ENCODE measurements around the gene UBA7.
"Not testable (repeated sequence)": the region's sequence is repeated elsewhere in the genome, so short reads cannot be mapped to it uniquely, and the experiment has no call there.

Gene UBA7

DNA sequence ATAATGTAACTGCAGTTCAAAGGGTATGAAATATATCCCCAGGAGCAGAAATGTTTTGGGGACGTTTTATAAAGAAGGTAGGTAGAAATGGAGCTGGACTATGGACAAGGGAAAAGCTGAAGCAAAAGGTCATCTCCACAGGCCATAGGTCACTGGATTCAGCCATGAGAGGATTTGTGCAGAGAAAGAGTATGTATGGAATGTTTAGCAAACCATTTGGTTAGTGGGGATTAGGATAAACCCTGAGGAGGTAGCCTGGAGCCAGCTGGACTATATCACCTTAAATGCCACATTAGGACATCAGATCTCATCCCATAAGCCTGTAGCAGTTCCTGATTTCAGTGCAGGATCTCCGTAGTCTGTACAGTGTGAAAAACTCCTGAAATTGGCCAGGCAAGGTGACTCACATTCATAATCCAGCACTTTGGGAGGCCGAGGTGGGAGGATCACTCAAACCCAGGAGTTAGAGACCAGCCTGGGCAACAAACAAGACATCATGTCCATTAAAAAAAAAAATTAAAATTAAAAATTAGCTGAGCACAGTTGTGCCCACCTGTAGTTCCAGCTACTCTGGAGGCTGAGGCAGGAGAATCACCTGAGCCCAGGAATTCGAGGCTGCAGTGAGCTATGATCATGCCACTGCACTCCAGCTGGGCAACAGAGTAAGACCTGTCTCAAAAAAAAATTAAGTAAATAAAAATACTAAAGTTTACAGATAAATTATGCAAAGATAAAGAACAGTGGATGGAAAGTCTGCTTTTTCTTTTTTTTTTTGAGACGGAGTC, 32.1 kb downstream of the UBA7 start:
- DNase-seq = no peak

DNA sequence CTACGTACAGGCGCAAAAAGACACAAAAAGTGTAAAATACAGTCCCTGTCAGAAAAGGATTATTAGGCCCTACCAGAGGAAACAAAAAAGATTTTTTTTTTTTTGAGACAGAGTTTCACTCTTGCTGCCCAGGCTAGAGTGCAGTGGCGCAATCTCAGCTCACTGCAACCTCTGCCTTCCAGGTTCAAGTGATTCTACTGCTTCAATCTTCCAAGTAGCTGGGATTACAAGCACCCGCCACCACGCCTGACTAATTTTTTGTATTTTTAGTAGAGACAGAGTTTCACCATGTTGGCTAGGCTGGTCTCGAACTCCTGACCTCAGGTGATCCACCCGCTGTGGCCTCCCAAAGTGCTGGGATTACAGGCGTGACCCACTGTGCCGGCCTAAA, 32.8 kb downstream of the UBA7 start:
- DNase-seq = not testable (repeated sequence)

DNA sequence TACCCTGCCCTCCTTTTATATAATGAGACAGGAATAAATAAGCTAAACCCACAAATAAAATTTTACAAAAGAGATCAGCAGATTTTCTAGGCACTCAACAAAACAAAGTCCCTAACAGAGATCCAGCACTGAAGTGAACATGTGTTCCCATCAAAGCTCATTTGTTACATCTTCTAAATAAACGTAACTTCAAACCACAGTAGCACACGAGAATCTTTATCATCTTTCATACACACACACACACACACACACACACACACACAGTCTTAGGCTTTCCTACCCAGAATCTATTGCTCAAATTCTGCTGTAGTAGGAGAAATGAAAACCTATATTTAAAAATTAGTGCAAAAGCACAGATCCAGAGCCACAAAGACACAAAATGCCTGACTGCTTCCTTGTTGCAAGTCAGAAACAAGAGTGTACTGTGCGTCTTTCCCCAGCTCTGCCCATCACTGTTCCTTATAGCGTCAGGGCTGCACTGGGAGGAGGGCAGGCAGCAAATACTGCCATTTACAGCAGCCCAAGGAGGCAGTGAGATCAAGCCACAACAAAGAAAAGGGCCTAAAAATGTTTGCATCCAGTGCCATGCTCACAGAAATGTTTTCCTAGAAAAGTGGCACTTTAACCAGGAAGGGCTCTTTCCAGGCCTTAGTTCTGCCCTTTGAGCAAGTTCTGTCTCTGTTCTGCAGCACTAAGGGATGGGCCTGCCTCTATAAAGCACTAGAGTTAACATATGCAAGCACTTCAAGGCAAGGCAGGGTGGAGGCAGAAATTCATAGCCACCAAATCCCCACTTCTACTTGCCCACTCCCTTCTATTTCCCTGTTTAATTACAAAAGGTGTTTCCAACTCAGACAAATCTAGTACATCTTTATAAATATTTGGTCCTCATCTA, 33.4 kb downstream of the UBA7 start:
- DNase-seq = no peak

DNA sequence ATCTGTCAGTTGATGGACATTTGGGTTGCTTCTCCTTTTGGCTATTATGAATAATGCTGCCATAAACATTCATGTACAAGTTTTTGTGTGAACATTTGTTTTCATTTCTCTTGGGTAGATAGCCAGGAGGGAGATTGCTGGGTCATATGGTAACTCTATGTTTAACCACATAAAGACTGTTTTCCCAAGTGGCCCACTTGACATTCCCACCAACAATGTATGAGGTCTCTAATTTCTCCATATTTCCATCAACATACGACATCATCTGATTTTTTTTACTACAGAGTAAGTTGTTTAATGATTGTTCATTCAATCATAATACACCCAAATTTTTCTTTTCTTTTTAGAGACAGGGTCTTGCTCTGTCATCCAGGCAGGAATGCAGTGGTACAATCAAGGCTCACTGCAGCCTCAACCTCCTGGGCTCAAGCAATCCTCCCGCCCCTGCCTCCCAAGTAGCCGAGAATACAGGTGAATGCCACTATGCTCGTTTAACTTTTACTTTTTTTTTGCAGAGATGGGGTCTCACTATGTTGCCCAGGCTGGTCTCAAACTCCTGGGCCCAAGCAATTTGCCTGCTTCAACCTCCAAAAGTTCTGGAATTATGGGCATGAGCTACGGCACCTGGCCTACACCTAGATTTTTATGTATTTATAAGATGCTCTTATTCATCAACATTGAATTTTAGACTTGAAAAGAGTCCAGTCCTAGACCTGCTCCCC, 34.2 kb downstream of the UBA7 start:
- no peak for DNase-seq

- DNase-seq = not testable (repeated sequence)
These were observed 37.7 kb downstream of the UBA7 start for GRCh38 chr3:49776101-49776500.

- DNase-seq = no peak
These were observed 38.2 kb downstream of the UBA7 start for GRCh38 chr3:49775538-49775937.

- DNase-seq = no peak
These were observed 41.0 kb downstream of the UBA7 start for GRCh38 chr3:49772703-49773102.

DNA sequence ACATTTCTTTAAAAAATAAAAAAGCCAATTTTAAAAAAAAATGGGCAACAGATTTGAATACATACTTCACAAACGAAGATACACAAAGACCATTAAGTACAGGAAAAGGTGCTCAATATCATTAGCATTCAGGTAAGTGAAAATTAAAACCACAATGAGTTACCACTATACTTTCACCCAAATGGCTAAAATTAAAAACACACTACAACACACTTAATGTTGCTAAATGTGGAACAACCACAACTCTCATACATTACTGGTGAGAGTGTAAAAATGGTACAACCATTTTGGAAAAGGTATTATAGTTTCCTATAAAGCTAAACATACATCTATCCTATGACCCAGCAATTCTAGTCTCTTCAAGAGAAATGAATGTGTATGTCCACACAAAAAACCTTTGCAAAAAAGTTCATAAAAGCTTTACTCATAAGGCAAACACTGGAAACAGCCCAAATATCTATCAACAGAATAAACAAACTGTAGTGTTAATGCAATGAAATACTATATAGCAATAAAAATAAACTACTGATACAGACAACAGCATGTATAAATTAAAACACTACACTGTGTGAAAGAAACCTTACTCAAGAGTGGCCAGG, 42.3 kb downstream of the UBA7 start:
- DNase-seq = no peak

GRCh38 chr3:49769926-49770325, 43.8 kb downstream of the UBA7 start:
- no peak for DNase-seq

- DNase-seq = no peak
These were observed 44.4 kb downstream of the UBA7 start for GRCh38 chr3:49769286-49769915.

- DNase-seq = no peak
These were observed 49.8 kb downstream of the UBA7 start for GRCh38 chr3:49763981-49764380.

DNA sequence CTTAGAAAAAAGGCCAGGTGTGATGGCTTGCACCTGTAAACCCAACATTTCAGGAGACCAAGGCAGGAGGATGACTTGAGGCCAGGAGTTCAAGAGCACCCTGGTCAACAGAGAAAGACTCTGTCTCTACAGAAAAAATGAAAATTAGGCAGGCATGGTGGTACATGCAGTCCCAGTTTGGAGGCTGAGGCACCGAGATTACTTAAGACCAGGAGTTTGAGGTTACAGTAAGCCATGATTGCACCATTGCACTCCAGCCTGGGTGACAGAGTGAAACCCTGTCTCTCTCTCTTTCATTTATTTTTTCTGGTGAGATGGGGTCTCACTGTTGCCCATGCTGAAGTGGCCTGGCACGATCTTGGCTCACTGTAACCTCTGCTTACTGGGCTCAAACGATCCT, 52.1 kb downstream of the UBA7 start:
- no peak for DNase-seq

DNA sequence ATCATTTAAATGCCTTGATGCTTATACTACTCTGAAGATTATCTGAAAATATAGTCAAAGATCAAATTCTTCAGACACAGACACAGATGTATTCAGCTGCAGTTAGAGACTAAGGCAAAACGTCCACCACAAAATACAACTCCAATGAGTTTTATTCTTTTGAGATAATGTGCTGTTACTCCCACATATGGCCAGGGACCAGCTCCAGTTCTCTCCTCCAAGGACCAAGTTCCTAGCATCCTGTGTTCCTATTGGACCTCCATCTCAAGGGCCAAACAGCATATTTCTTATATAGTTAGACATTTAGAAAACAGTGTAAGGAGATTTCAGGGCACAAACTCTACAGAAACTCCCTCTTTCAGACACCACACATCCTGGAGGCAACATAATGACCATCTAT, 54.5 kb downstream of the UBA7 start:
- no peak for DNase-seq

- DNase-seq = no peak
These were observed 56.6 kb downstream of the UBA7 start for GRCh38 chr3:49757197-49757596.

- DNase-seq = no peak
These were observed 57.7 kb downstream of the UBA7 start for GRCh38 chr3:49756036-49756435.

All from EL (cell line).